A673 (cell line): ENCODE data around the gene TPO. TPM values are rescaled to one million over a fixed set of nuclear protein-coding genes. Genes with fewer than 3 reads are reported as not detected.

Experiments used
- BruUV-seq: library from RNA; stranded (reverse); fragments of 400-500 nt; replicated peaks from 2 replicates; lab custom pipeline; 2021; lab: Mats Ljungman, UMichigan
- CTCF ChIA-PET: fragments of 300-600 bp; sonication (Branson Sonifier 250); formaldehyde crosslinking; loops from one replicate; lab custom pipeline; 2022; ENCODE audit warnings: antibody characterized with exemption; lab: Charles Lee
- POLR2A ChIA-PET: fragments of 300-600 bp; sonication (Branson Sonifier 250); formaldehyde crosslinking; loops from one replicate; lab custom pipeline; 2022; ENCODE audit warnings: antibody characterized with exemption; ENCODE audit not compliant: low non-redundant PET; lab: Charles Lee
- DNase-seq: peaks from one replicate; pipeline ENCODE4 v3.0.0-alpha.2; 2015; ENCODE audit warnings: low spot score
- H3K27ac ChIP-seq: fragments of 200-600 bp; sonication (generic); 2 replicates; pipeline ENCODE4 v1.5.1; 2016; ENCODE audit warnings: mixed run types, low read depth, mild to moderate bottlenecking, mixed read lengths, antibody characterized with exemption, low read length; ENCODE audit not compliant: poor library complexity, severe bottlenecking
- H3K27me3 ChIP-seq: fragments of 200-600 bp; sonication (generic); replicated peaks from 2 replicates; pipeline ENCODE4 v1.6.1; 2017; ENCODE audit warnings: mixed run types, low read depth, mild to moderate bottlenecking, mixed read lengths, antibody characterized with exemption, low read length; ENCODE audit not compliant: insufficient read depth, poor library complexity
- H3K36me3 ChIP-seq: fragments of 200-600 bp; sonication (generic); 2 replicates; pipeline ENCODE4 v1.6.1; 2016; ENCODE audit warnings: mixed run types, mild to moderate bottlenecking, mixed read lengths, antibody characterized with exemption, low read length; ENCODE audit not compliant: insufficient read depth, poor library complexity, severe bottlenecking
- H3K4me1 ChIP-seq: fragments of 200-600 bp; sonication (generic); 2 replicates; pipeline ENCODE4 v1.6.1; 2017; ENCODE audit warnings: mixed run types, mild to moderate bottlenecking, mixed read lengths, antibody characterized with exemption, low read length; ENCODE audit not compliant: insufficient read depth, poor library complexity, severe bottlenecking
- H3K4me3 ChIP-seq: fragments of 200-600 bp; sonication (generic); 2 replicates; pipeline ENCODE4 v1.5.1; 2016; ENCODE audit warnings: low read depth, mixed run types, mild to moderate bottlenecking, mixed read lengths, low read length; ENCODE audit not compliant: poor library complexity, severe bottlenecking
- H3K9me3 ChIP-seq: fragments of 200-600 bp; sonication (generic); 2 replicates; pipeline ENCODE4 v1.6.1; 2016; ENCODE audit warnings: mixed run types, low read depth, mild to moderate bottlenecking, mixed read lengths, antibody characterized with exemption, low read length; ENCODE audit not compliant: poor library complexity, severe bottlenecking
- CTCF ChIP-seq: fragments of 300-800, 200-600 bp; sonication (generic); conservative IDR thresholded peaks from 2 replicates; pipeline ENCODE4 v1.5.1; 2017; ENCODE audit warnings: low read depth, mild to moderate bottlenecking, antibody characterized with exemption, low read length, moderate library complexity, mixed read lengths
- EZH2 ChIP-seq: fragments of 200-600 bp; sonication (generic); IDR thresholded peaks from 2 replicates; pipeline ENCODE4 v1.6.1; 2017; ENCODE audit warnings: borderline replicate concordance, low read depth, mild to moderate bottlenecking, mixed read lengths, antibody characterized with exemption, low read length; ENCODE audit not compliant: poor library complexity, severe bottlenecking
- intact Hi-C: fragments of 100-400 bp; cut with micrococcal nuclease; formaldehyde crosslinking; loops from one replicate; pipeline ENCODE4 v1.10.0; 2022; ENCODE audit not compliant: unreplicated experiment
- total RNA-seq: library from RNA; stranded (reverse); gene quantifications from 2 replicates; pipeline ENCODE4 v1.2.3, GENCODE V29; 2021

The TPO gene
- total RNA-seq, 1 experiment from 2014 or later = not detected

GRCh38 chr2:1518331-1518803, 105.1 kb downstream of the TPO start:
- POLR2A ChIA-PET = no interaction called here
- H3K36me3 ChIP-seq = no peaks in the 10 kb centered on the region
- TF ChIP-seq EZH2 = no peak
- no peak for TF ChIP-seq CTCF
- H3K27ac ChIP-seq = no peak overlapping the region
- H3K4me1 ChIP-seq = no peaks in the 10 kb centered on the region
- CTCF ChIA-PET = no interaction called here
- no peaks in the 10 kb centered on the region for H3K9me3 ChIP-seq
- no peak for DNase-seq
- intact Hi-C loops = no loop called here
- H3K4me3 ChIP-seq = no peak overlapping the region
- no TSS peak for BruUV-seq
- H3K27me3 ChIP-seq = no peaks in the 10 kb centered on the region

GRCh38 chr2:1518867-1519530, 105.7 kb downstream of the TPO start:
- H3K9me3 ChIP-seq = no peaks in the 10 kb centered on the region
- no peak overlapping the region for H3K4me3 ChIP-seq
- BruUV-seq = no TSS peak
- no peak for DNase-seq
- ChIA-PET CTCF (no interaction called here), POLR2A (no interaction called here)
- no peaks in the 10 kb centered on the region for H3K4me1 ChIP-seq
- TF ChIP-seq CTCF (no peak), EZH2 (no peak)
- intact Hi-C loops = no loop called here
- no peak overlapping the region for H3K27ac ChIP-seq
- H3K36me3 ChIP-seq = no peaks in the 10 kb centered on the region
- H3K27me3 ChIP-seq = no peaks in the 10 kb centered on the region

GRCh38 chr2:1521191-1521877, 108.1 kb downstream of the TPO start:
- POLR2A ChIA-PET = no interaction called here
- BruUV-seq = no TSS peak

More at GRCh38 chr2:1521191-1521877, 108.1 kb downstream of the TPO start:
- Histone ChIP-seq H3K4me3 (no peak overlapping the region), H3K27me3 (no peaks in the 10 kb centered on the region), H3K36me3 (no peaks in the 10 kb centered on the region), H3K9me3 (no peaks in the 10 kb centered on the region), H3K4me1 (no peaks in the 10 kb centered on the region), H3K27ac (no peak overlapping the region)
- TF ChIP-seq EZH2 = no peak
- no peak for TF ChIP-seq CTCF
- CTCF ChIA-PET = no interaction called here
- intact Hi-C loops = no loop called here
- DNase-seq = no peak
